GM12873 (cell line): ENCODE data around the gene ATP8A2.

Experiments
- TF ChIP-seq, protein P1 (sequence below): IDR thresholded peaks from 2 replicates; pipeline ENCODE4 v1.5.1; 2012; ENCODE audit warnings: low read depth, mild to moderate bottlenecking, moderate library complexity, low read length, control low read depth; ENCODE audit not compliant: insufficient read depth; ENCODE audit errors: missing control alignments

ATP8A2 gene

DNA sequence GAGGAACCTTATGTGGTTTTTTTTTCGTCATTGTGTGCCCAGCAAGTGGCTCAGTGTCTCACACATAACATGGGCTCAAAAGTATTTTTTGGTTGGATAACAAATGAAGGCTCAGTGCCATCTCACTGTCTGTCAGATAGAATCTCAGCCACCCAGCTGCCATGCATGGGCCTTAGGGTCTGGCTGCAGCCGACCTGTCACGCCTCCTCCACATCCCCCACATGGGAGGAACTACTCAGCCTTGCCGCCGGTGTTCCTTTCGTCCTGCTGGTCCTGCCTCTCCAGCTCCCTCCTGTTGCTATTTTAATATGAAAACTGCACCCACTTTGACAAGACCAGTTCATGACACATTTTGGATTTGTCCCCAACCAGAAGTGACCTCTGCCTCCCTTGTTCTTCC lies 558.9 kb downstream of the ATP8A2 start:
- TF ChIP-seq, protein P1, sequence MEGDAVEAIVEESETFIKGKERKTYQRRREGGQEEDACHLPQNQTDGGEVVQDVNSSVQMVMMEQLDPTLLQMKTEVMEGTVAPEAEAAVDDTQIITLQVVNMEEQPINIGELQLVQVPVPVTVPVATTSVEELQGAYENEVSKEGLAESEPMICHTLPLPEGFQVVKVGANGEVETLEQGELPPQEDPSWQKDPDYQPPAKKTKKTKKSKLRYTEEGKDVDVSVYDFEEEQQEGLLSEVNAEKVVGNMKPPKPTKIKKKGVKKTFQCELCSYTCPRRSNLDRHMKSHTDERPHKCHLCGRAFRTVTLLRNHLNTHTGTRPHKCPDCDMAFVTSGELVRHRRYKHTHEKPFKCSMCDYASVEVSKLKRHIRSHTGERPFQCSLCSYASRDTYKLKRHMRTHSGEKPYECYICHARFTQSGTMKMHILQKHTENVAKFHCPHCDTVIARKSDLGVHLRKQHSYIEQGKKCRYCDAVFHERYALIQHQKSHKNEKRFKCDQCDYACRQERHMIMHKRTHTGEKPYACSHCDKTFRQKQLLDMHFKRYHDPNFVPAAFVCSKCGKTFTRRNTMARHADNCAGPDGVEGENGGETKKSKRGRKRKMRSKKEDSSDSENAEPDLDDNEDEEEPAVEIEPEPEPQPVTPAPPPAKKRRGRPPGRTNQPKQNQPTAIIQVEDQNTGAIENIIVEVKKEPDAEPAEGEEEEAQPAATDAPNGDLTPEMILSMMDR = no peak

- TF ChIP-seq, protein P1 = no peak
These were observed 560.6 kb downstream of the ATP8A2 start for GRCh38 chr13:25932365-25932764.

GRCh38 chr13:25933520-25933919 lies 561.7 kb downstream of the ATP8A2 start:
- TF ChIP-seq, protein P1 = no peak

DNA sequence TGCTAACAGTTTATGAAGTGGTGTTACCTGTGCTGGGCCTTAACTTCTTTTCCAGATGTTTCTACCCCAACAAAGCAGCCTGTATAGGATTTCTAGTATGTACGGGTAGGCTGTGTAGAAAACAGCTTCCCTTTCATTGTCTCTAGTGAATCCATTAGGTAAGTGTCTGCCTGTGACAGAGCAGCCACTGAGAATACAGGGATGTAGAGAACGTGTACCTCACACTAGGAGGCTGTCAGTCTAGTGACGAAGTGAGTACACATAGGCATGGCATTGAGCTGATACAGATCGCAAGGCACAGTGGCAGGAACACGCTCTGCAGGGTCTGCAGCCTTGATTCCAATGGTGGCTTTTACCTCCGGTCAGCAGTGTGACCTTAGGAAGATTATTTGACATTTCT lies 562.4 kb downstream of the ATP8A2 start:
- TF ChIP-seq, protein P1 = no peak

- TF ChIP-seq, protein P1 = no peak
These were observed 568.4 kb downstream of the ATP8A2 start for GRCh38 chr13:25939961-25940687.

- TF ChIP-seq, protein P1 = no peak
These were observed 571.3 kb downstream of the ATP8A2 start for GRCh38 chr13:25943081-25943480.

DNA sequence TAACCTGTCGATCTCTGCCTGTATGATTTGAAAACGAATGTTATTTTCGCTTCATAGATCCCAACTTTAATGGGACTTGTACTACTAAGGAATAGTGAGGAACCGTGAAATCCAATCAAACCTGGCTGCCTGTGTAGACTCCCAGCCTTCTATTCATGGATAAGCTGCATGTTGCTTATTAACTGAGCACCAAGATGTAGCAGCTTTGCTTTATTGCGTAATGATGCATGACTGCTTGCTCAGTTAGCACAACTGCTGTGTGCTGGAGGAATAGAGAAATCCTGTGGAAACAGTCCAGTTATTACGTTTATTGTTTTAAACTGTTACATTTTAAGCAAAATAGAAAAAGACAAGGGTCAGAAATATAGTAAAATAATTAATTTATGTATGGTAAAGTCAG lies 571.9 kb downstream of the ATP8A2 start:
- TF ChIP-seq, protein P1 = no peak

DNA sequence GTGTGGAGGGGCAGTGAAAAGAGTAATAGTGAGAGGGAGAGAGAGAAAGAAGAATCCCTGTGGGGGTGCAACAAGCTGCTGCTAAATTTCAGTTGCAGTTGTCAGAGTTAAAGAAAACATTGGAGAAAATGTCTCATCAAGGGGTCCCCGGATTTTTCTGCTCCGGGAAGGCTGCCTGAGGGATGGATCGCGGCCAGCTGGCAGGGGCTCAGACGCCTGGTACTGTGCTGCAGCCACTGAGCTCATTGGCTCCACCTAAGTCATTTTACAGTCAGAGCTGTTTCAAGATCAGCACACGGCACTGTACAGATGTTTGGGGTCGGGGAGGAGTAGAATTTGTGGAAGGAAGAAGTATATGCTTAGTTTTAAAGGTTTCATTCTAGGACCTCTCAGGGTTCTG lies 573.8 kb downstream of the ATP8A2 start:
- TF ChIP-seq, protein P1 = no peak
